Sigmoid colon (tissue), 7 donors: ENCODE data around the gene FGD1. TPM values are rescaled to one million over a fixed set of nuclear protein-coding genes. Genes with fewer than 3 reads are reported as not detected.

Source experiments
- DNase-seq: peaks from one replicate; pipeline ENCODE4 v3.0.0-alpha.2; 2019
- H3K27ac ChIP-seq, 4 donors: fragments of 200-600 bp; sonication (generic); one replicate each; pipeline ENCODE4 v1.5.1; 2016 to 2019; ENCODE audit warnings: mild to moderate bottlenecking in 1 of 4
- H3K27me3 ChIP-seq, 3 donors: fragments of 200-600 bp; sonication (generic); one replicate each; pipeline ENCODE4 v1.5.1; 2019; ENCODE audit warnings: mild to moderate bottlenecking in 1 of 3
- H3K36me3 ChIP-seq, 4 donors: fragments of 200-600 bp; sonication (generic); one replicate each; pipeline ENCODE4 v1.5.1; 2016 to 2019
- H3K4me1 ChIP-seq, 4 donors: fragments of 200-600 bp; sonication (generic); one replicate each; pipeline ENCODE4 v1.5.1; 2017 to 2019
- H3K4me3 ChIP-seq, 4 donors: fragments of 200-600 bp; sonication (generic); one replicate each; pipeline ENCODE4 v1.5.1; 2017 to 2019; ENCODE audit warnings: mild to moderate bottlenecking in 2 of 4, moderate library complexity in 1 of 4
- H3K9me3 ChIP-seq, 4 donors: fragments of 200-600 bp in 3 of 4; sonication (generic) in 3 of 4; one replicate each; pipeline versions ENCODE4 v1.5.1 to v1.6.1; 2013 to 2019
- CTCF ChIP-seq, 4 experiments: fragments of 450-650 bp in 3 of 4; fragments of 200-600 bp in 1 of 4; IDR thresholded peaks; one replicate each; pipeline ENCODE4 v1.5.1; 2016 to 2019; ENCODE audit warnings: antibody characterized with exemption in 4 of 4, mild to moderate bottlenecking in 3 of 4, moderate library complexity in 2 of 4
- EP300 ChIP-seq, 4 donors: sonication (generic); formaldehyde crosslinking; IDR thresholded peaks; one replicate each; pipeline ENCODE4 v1.6.1; 2017; ENCODE audit warnings: antibody characterized with exemption in 4 of 4
- POLR2A ChIP-seq, 2 donors: fragments of 450-650 bp; IDR thresholded peaks; one replicate each; pipeline ENCODE4 v1.6.1; 2016; ENCODE audit warnings: antibody characterized with exemption in 2 of 2, mild to moderate bottlenecking in 2 of 2, moderate library complexity in 2 of 2
- POLR2AphosphoS5 ChIP-seq, 4 donors: sonication (generic); formaldehyde crosslinking; IDR thresholded peaks; one replicate each; pipeline ENCODE4 v1.6.1; 2017; ENCODE audit warnings: antibody characterized with exemption in 4 of 4
- WGBS, 2 donors: extraction: QIAGEN DNeasy Blood & Tissue Kit; methylation state at CpG; one replicate each; pipeline ENCODE4 v1.1.7; 2013; 5-methylcytosine and 5-hydroxymethylcytosine counted together
- intact Hi-C: fragments of 100-400 bp; cut with DNase I; formaldehyde crosslinking; loops from one replicate; pipeline ENCODE4 v1.15.1; 2023
- polyA plus RNA-seq, 3 donors: library from polyadenylated mRNA; stranded (reverse); fragments of 200-250 nt; gene quantifications; one replicate each; pipeline ENCODE4 v1.2.3, GENCODE V29; 2013
- total RNA-seq, 4 donors: library from RNA; depleted of rRNA; stranded (reverse); fragments of >200 nt; gene quantifications; one replicate each; pipeline ENCODE4 v1.1.0, GENCODE V29; 2016
- donor health status: healthy with polysubstance abuse.
- donor health status: Bipolar disorder and iron deficiency.
- donor health status: healthy.

Gene FGD1
- total and polyA plus RNA-seq, 7 donors = 0.60 to 9.7 (median 3.2) TPM

- no peak for TF ChIP-seq EP300 (IDR thresholded peaks at IDR 0.05)
- Histone ChIP-seq H3K4me3 (no peak overlapping the region), H3K27me3 (no peaks in the 10 kb centered on the region), H3K9me3 (no peaks in the 10 kb centered on the region), H3K27ac (no peak overlapping the region), H3K36me3 (peaks cover 0 to 11% (median 0%) of the 10 kb centered on the region in 4 donors), H3K4me1 (peaks cover 0 to 1% (median 0%) of the 10 kb centered on the region in 4 donors)
- no peak for DNase-seq
- intact Hi-C loops = no loop called here
- 86% methylated on average over 10 of the region's 10 CpGs for WGBS, 2 donors
Measured at GRCh38 chrX:54473993-54474859, 21.8 kb downstream of the FGD1 start.

- peaks cover 0 to 28% (median 0%) of the 10 kb centered on the region in 4 donors for H3K36me3 ChIP-seq
- intact Hi-C loops = no loop called here
- no peaks in the 10 kb centered on the region for H3K27me3 ChIP-seq
- H3K9me3 ChIP-seq = no peaks in the 10 kb centered on the region
- no peaks in the 10 kb centered on the region for H3K4me1 ChIP-seq
- no peak overlapping the region for H3K27ac ChIP-seq
- DNase-seq = no peak
- H3K4me3 ChIP-seq = no peak overlapping the region
- TF ChIP-seq POLR2A (IDR thresholded peaks at IDR 0.05) (no peak), EP300 (IDR thresholded peaks at IDR 0.05) (no peak), POLR2AphosphoS5 (IDR thresholded peaks at IDR 0.05) (no peak), CTCF (IDR thresholded peaks at IDR 0.05) (no peak)
- WGBS, 2 donors = 93 to 95% methylated on average over 21 of the region's 21 CpGs
Measured at GRCh38 chrX:54470054-54470760, 25.8 kb downstream of the FGD1 start.

- 63 to 65% methylated on average over 2 of the region's 2 CpGs for WGBS, 2 donors
- TF ChIP-seq EP300 (IDR thresholded peaks at IDR 0.05) (no peak), POLR2A (IDR thresholded peaks at IDR 0.05) (no peak), CTCF (IDR thresholded peaks at IDR 0.05) (no peak), POLR2AphosphoS5 (IDR thresholded peaks at IDR 0.05) (no peak)
- H3K9me3 ChIP-seq = no peaks in the 10 kb centered on the region
- H3K27me3 ChIP-seq = no peaks in the 10 kb centered on the region
- intact Hi-C loops = no loop called here
- H3K4me3 ChIP-seq = no peak overlapping the region
- no peak for DNase-seq
- no peaks in the 10 kb centered on the region for H3K4me1 ChIP-seq
- peaks cover 0 to 19% (median 0%) of the 10 kb centered on the region in 4 donors for H3K36me3 ChIP-seq
- H3K27ac ChIP-seq = no peak overlapping the region
Measured at GRCh38 chrX:54452920-54453319, 43.1 kb downstream of the FGD1 start.

GRCh38 chrX:54449929-54450328, 46.1 kb downstream of the FGD1 start:
- H3K4me1 ChIP-seq = no peaks in the 10 kb centered on the region
- no peak for DNase-seq
- intact Hi-C loops = loop anchor here (10.0 kb wide), 3 partner anchors 85 to 1265 kb away; partner anchors contain the start of genes APEX2, GNL3L and RRAGB
- H3K27me3 ChIP-seq = no peaks in the 10 kb centered on the region
- TF ChIP-seq CTCF (IDR thresholded peaks at IDR 0.05) = no peak
- no peak for TF ChIP-seq POLR2A (IDR thresholded peaks at IDR 0.05)
- no peak for TF ChIP-seq EP300 (IDR thresholded peaks at IDR 0.05)
- no peak for TF ChIP-seq POLR2AphosphoS5 (IDR thresholded peaks at IDR 0.05)
- H3K27ac ChIP-seq = no peak overlapping the region
- H3K9me3 ChIP-seq = no peaks in the 10 kb centered on the region
- H3K36me3 ChIP-seq = peaks cover 0 to 14% (median 0%) of the 10 kb centered on the region in 4 donors
- H3K4me3 ChIP-seq = no peak overlapping the region

GRCh38 chrX:54447461-54447860, 48.6 kb downstream of the FGD1 start:
- intact Hi-C loops = loop anchor here (10.0 kb wide), 3 partner anchors 87 to 1267 kb away; partner anchors contain the start of genes APEX2, GNL3L and RRAGB
- 77 to 82% methylated on average over 5 of the region's 5 CpGs for WGBS, 2 donors
- peaks cover 0 to 19% (median 0%) of the 10 kb centered on the region in 4 donors for H3K36me3 ChIP-seq
- no peaks in the 10 kb centered on the region for H3K9me3 ChIP-seq
- no peak overlapping the region for H3K27ac ChIP-seq
- H3K27me3 ChIP-seq = no peaks in the 10 kb centered on the region
- DNase-seq = no peak
- H3K4me3 ChIP-seq = no peak overlapping the region
- no peak for TF ChIP-seq POLR2A (IDR thresholded peaks at IDR 0.05)
- no peak for TF ChIP-seq EP300 (IDR thresholded peaks at IDR 0.05)
- TF ChIP-seq POLR2AphosphoS5 (IDR thresholded peaks at IDR 0.05) = no peak
- TF ChIP-seq CTCF (IDR thresholded peaks at IDR 0.05) = no peak
- no peaks in the 10 kb centered on the region for H3K4me1 ChIP-seq
